Hepatocyte (in vitro differentiated cells): ENCODE data around the gene AP5S1.

ENCODE experiments used
- CTCF ChIP-seq: fragments of 200-600 bp; sonication (generic); IDR thresholded peaks from 2 replicates; pipeline ENCODE4 v1.5.1; 2016; ENCODE audit warnings: antibody characterized with exemption, mild to moderate bottlenecking; ENCODE audit not compliant: poor library complexity
- EZH2 ChIP-seq: fragments of 200-600 bp; sonication (generic); IDR thresholded peaks from 2 replicates; pipeline ENCODE4 v1.6.1; 2016; ENCODE audit warnings: antibody characterized with exemption, mild to moderate bottlenecking, borderline replicate concordance

DNA sequence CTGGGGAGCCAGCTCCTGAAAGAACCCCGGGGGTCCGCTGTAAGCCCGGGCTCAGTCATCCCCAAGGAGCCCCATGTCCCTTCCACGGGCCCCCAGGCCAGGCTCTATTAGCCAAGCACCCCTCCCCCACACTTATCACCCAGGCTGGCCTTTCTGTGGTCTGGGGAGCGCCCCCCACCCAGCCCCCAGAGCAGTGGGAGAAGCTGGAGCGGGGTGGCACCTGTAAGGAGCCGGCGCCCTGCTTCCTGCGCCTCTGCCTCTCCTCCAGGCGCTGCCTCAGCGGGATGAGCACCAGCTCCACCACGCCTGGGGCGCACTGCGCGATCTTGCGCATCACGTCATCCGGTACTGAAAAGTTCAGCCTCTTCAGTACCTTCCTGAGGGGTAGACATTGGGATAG, 41.4 kb upstream of the AP5S1 start:
- no peak for TF ChIP-seq CTCF
- no peak for TF ChIP-seq EZH2
